PC-9 (cell line): ENCODE data around the gene COMMD4.

Experiments used
- CTCF ChIP-seq: fragments of 200-600 bp; sonication (generic); conservative IDR thresholded peaks from 2 replicates; pipeline ENCODE4 v1.6.1; 2017; ENCODE audit warnings: mixed run types, antibody characterized with exemption, mild to moderate bottlenecking, moderate library complexity
- EZH2 ChIP-seq: fragments of 200-600 bp; sonication (generic); IDR thresholded peaks from 2 replicates; pipeline ENCODE4 v1.8.0; 2017; ENCODE audit warnings: antibody characterized with exemption, low read depth

- no peak for TF ChIP-seq CTCF
- TF ChIP-seq EZH2: no peak
These were observed 29.0 kb downstream of the COMMD4 start for GRCh38 chr15:75364881-75365280.
